Loucy (cell line): ENCODE results near the gene PTPRA.

ENCODE experiments used
- H2AFZ ChIP-seq: fragments of 200-600 bp; sonication (generic); 2 replicates; pipeline ENCODE4 v1.6.0; 2016; ENCODE audit warnings: antibody characterized with exemption, mild to moderate bottlenecking, low read length, moderate library complexity
- H3F3A ChIP-seq: fragments of 200-600 bp; 2 replicates; pipeline ENCODE4 v1.6.0; 2016; ENCODE audit warnings: antibody characterized with exemption, low read depth, mild to moderate bottlenecking
- H3K27me3 ChIP-seq: fragments of 200-600 bp; sonication (generic); 2 replicates; pipeline ENCODE4 v1.6.1; 2014; ENCODE audit warnings: low read length, mild to moderate bottlenecking; ENCODE audit not compliant: insufficient read depth, poor library complexity, severe bottlenecking
- H3K36me3 ChIP-seq: fragments of 200-600 bp; sonication (generic); 2 replicates; pipeline ENCODE4 v1.6.1; 2016; ENCODE audit warnings: low read length; ENCODE audit not compliant: insufficient read depth
- H3K4me1 ChIP-seq: fragments of 200-600 bp; sonication (generic); 2 replicates; pipeline ENCODE4 v1.5.1; 2014; ENCODE audit warnings: low read length, mild to moderate bottlenecking; ENCODE audit not compliant: insufficient read depth, poor library complexity, severe bottlenecking
- H3K4me2 ChIP-seq: fragments of 200-600 bp; sonication (generic); 2 replicates; pipeline ENCODE4 v1.6.0; 2014; ENCODE audit warnings: antibody characterized with exemption, low read length, low read depth, mild to moderate bottlenecking; ENCODE audit not compliant: poor library complexity, severe bottlenecking
- H3K4me3 ChIP-seq: fragments of 200-600 bp; sonication (generic); 2 replicates; pipeline ENCODE4 v1.5.1; 2014; ENCODE audit warnings: low read length, mild to moderate bottlenecking, mixed read lengths; ENCODE audit not compliant: poor library complexity, severe bottlenecking
- H3K79me2 ChIP-seq: fragments of 200-600 bp; sonication (generic); 2 replicates; pipeline ENCODE4 v1.6.1; 2014; ENCODE audit warnings: low read length; ENCODE audit not compliant: insufficient read depth
- H3K9ac ChIP-seq: fragments of 200-600 bp; sonication (generic); 2 replicates; pipeline ENCODE4 v1.6.0; 2014; ENCODE audit warnings: mild to moderate bottlenecking, low read depth, low read length, moderate library complexity; ENCODE audit not compliant: poor library complexity, severe bottlenecking
- H3K9me2 ChIP-seq: fragments of 200-600 bp; sonication (generic); replicated peaks from 2 replicates; pipeline ENCODE4 v1.6.1; 2016; ENCODE audit warnings: low read depth, low read length, mixed read lengths
- H3K9me3 ChIP-seq: fragments of 200-600 bp; sonication (generic); 2 replicates; pipeline ENCODE4 v1.6.1; 2014; ENCODE audit warnings: mild to moderate bottlenecking, antibody characterized with exemption, low read length, low read depth; ENCODE audit not compliant: insufficient read depth
- H4K20me1 ChIP-seq: fragments of 200-600 bp; sonication (generic); 2 replicates; pipeline ENCODE4 v1.6.0; 2014; ENCODE audit warnings: antibody characterized with exemption, low read length, mild to moderate bottlenecking; ENCODE audit not compliant: insufficient read depth, poor library complexity, severe bottlenecking
- EZH2phosphoT487 ChIP-seq: fragments of 200-600 bp; IDR thresholded peaks from 2 replicates; pipeline ENCODE4 v1.6.1; 2018; ENCODE audit warnings: antibody characterized with exemption, mild to moderate bottlenecking, moderate library complexity, borderline replicate concordance
- TF ChIP-seq, protein P1 (sequence below): fragments of 200-600 bp; sonication (generic); conservative IDR thresholded peaks from 2 replicates; pipeline ENCODE4 v1.5.1; 2014; ENCODE audit warnings: mild to moderate bottlenecking, antibody characterized with exemption, low read length

Gene PTPRA

GRCh38 chr20:2984956-2985661 is 111.8 kb downstream of the PTPRA start:
- Histone ChIP-seq H3K9me2 (no peaks in the 10 kb centered on the region), H3K79me2 (no peaks in the 10 kb centered on the region), H2AFZ (no peak overlapping the region), H3K9ac (no peak overlapping the region), H3F3A (no peaks in the 10 kb centered on the region), H3K4me3 (no peak overlapping the region), H4K20me1 (no peaks in the 10 kb centered on the region), H3K4me2 (no peak overlapping the region), H3K27me3 (no peaks in the 10 kb centered on the region), H3K36me3 (peaks cover 53% of the 10 kb centered on the region; the same call in 1 of the 2 replicates), H3K4me1 (no peaks in the 10 kb centered on the region), H3K9me3 (no peaks in the 10 kb centered on the region)
- TF ChIP-seq EZH2phosphoT487, result no peak
- TF ChIP-seq, protein P1, sequence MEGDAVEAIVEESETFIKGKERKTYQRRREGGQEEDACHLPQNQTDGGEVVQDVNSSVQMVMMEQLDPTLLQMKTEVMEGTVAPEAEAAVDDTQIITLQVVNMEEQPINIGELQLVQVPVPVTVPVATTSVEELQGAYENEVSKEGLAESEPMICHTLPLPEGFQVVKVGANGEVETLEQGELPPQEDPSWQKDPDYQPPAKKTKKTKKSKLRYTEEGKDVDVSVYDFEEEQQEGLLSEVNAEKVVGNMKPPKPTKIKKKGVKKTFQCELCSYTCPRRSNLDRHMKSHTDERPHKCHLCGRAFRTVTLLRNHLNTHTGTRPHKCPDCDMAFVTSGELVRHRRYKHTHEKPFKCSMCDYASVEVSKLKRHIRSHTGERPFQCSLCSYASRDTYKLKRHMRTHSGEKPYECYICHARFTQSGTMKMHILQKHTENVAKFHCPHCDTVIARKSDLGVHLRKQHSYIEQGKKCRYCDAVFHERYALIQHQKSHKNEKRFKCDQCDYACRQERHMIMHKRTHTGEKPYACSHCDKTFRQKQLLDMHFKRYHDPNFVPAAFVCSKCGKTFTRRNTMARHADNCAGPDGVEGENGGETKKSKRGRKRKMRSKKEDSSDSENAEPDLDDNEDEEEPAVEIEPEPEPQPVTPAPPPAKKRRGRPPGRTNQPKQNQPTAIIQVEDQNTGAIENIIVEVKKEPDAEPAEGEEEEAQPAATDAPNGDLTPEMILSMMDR, result no peak

DNA sequence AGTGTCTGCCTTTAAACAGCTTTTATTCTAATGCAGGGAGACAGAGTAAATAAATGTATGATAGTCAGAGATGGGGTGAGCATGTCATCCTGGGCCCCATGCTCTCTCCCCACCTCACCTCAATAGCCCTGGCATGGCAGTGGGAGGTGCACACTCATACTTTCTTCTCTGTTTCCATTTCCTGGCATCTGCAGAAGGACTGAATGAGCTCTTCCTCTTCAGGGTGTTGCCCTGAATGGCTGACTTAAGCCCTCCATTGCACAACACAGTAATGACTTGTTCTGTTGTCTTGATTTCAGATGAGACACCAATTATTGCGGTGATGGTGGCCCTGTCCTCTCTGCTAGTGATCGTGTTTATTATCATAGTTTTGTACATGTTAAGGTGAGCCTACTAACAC is 113.2 kb downstream of the PTPRA start:
- Histone ChIP-seq H3K9ac (no peak overlapping the region), H2AFZ (no peak overlapping the region), H3K4me1 (no peaks in the 10 kb centered on the region), H3F3A (no peaks in the 10 kb centered on the region), H3K9me3 (no peaks in the 10 kb centered on the region), H3K36me3 (peaks cover 66% of the 10 kb centered on the region; the same call in 1 of the 2 replicates), H3K9me2 (no peaks in the 10 kb centered on the region), H3K79me2 (no peaks in the 10 kb centered on the region), H3K27me3 (no peaks in the 10 kb centered on the region), H3K4me3 (no peak overlapping the region), H3K4me2 (no peak overlapping the region), H4K20me1 (no peaks in the 10 kb centered on the region)
- TF ChIP-seq EZH2phosphoT487, result no peak
- TF ChIP-seq, protein P1, result no peak

GRCh38 chr20:2987861-2988260 is 114.6 kb downstream of the PTPRA start:
- no peak overlapping the region for H3K4me2 ChIP-seq
- H3K4me3 ChIP-seq, result no peak overlapping the region
- H3K9ac ChIP-seq, result no peak overlapping the region
- TF ChIP-seq, protein P1, result no peak
- H3K27me3 ChIP-seq, result no peaks in the 10 kb centered on the region
- no peaks in the 10 kb centered on the region for H3F3A ChIP-seq
- no peaks in the 10 kb centered on the region for H3K9me3 ChIP-seq
- no peak overlapping the region for H2AFZ ChIP-seq
- no peaks in the 10 kb centered on the region for H4K20me1 ChIP-seq
- peaks cover 78% of the 10 kb centered on the region; the same call in 1 of the 2 replicates for H3K36me3 ChIP-seq
- H3K9me2 ChIP-seq, result no peaks in the 10 kb centered on the region
- no peaks in the 10 kb centered on the region for H3K79me2 ChIP-seq
- H3K4me1 ChIP-seq, result no peaks in the 10 kb centered on the region
